NCI-H1930 (cell line): ENCODE data around the gene QRICH1.

ENCODE experiments used
- DNase-seq, 2 experiments: peaks; one replicate each; lab custom pipeline; 2025; lab: John Stamatoyannopoulos, UW

The QRICH1 gene

DNA sequence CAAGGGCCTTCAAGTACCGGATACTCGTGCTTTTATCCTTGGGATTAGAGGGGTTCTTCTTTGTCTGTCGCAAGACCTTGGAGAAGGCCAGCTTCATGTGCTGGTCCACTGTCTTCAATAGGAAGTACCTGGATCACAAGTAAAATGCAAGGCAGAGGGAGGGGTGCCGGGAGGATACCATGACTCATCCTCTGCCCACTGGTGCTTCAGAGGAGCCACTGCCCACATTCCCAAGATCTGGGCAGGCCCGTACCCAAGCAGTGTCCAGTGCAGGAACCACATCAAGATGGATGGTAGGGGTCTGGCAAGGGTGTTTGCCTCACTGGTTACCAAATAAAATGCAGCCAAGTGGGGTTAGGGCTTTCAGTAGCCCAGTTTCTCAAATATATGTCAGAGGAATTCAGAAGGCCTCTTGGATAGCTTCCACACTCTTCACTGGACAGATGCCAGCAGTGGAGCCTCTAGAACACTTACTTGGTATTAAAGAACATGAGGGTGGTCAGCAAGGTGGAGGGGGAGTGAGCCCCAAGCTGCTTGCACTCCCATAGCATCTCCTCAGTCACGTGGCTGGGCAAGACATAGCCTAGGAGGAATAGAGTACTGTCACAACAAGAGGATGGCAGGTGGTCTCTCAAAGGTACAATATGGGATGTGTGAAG lies 61.1 kb downstream of the QRICH1 start:
- DNase-seq = no peak

GRCh38 chr3:49030321-49030720 lies 63.5 kb downstream of the QRICH1 start:
- DNase-seq = no peak

GRCh38 chr3:49029563-49029884 lies 64.3 kb downstream of the QRICH1 start:
- DNase-seq = no peak

DNA sequence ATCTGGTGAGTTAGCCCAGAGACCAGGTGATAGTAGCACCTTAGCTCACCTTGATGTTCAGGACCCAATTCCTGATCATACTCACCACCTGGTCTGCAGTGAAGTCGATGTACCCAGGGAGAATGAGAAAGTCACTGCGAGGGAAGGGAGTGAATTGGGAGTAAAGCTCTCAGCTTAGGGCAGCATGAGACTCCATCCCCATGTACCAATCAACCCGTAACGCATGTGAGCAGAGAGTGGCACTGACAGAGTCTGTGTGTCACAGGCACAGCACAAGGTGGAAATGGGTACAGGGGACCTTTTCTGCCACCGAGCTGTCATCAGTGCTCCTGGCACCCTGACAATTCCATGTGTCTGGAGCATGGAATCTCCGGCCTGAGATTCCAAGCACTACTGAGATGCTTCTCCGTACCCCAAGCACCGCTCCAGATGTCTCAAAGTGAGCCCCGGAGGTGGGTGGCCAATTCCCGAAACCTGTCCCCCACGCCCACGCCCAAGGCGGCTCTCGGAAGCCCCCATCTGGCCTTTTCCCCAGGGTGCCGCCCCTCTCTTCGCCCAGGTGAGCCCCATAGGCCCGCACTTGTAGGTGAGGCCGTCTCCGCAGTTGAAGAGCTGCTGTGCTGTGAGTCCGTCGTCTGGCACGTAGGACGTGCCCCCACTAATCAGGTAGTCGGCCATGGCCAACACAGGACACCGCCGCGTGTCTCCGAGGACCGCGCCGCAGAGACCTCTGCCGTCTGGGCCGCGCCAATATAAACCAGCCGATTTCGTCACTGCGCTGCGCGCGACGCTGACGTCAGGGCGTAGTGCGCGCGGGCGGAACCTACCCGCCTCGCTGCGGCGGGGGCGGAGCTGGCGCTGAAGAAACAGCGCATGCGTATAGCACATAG lies 65.0 kb downstream of the QRICH1 start, which contains the start of gene IMPDH2:
TSS of gene IMPDH2 (minus strand) at position 726 of the 890 bp plus-strand sequence. CDS start at position 678, 48 bp downstream.
- peak; percentile 84 to 90 for DNase-seq

GRCh38 chr3:49028298-49028672 lies 65.6 kb downstream of the QRICH1 start:
- DNase-seq = no peak

- no peak for DNase-seq
Measured at GRCh38 chr3:49027634-49028033, 66.2 kb downstream of the QRICH1 start.

DNA sequence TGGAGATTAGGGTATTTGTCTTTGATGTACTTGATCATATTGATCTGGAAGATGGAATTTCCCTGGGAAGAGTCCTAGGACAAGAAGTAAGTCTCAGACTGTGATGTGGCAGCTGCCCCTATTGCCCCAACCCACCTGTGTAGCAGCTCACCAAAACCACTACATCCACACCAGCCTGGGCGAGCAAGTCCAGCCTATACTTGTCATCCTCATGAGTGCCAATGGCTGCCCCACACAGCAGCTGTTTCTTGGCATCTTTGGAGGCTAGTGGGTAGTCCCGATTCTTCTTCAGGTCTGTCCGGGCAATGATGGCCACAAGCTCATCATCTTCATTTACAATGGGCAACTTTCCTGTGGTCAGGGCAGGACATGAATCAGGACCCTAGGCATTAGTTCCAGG lies 67.3 kb downstream of the QRICH1 start:
- no peak for DNase-seq

DNA sequence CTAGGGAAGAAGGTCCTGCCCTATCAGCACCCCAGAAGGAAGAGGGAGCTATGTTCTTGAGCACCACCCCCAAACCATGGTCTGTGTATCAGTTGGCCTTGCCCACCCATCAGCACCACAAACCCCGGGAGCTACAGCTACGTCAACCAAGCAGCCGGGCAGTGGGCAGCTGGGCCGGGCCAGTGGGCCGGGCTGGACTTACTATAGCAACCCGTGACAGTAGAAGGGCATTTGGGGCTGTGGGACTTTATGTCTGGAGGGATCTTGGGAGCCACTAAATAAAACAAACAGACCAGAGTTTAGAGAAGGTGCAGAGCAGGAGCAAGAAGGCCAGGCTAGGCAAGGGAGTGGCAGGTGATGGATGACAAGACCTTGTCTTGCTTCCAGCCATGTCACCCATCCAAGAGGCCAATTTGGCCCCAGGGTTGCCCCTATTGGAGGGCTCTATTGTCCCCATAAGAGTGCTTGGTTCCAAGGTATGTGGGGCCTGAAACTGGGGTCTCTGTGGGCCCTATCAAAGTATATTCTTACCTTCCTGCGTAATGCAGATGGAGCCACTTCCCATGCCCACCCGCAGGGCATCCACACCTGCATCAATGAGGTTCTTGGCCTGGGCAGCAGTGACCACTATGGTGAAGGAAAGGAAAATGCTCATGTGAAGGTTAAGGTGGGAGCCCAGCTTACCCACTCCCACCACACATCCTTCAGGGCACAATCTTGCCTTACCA lies 67.9 kb downstream of the QRICH1 start:
- no peak for DNase-seq

DNA sequence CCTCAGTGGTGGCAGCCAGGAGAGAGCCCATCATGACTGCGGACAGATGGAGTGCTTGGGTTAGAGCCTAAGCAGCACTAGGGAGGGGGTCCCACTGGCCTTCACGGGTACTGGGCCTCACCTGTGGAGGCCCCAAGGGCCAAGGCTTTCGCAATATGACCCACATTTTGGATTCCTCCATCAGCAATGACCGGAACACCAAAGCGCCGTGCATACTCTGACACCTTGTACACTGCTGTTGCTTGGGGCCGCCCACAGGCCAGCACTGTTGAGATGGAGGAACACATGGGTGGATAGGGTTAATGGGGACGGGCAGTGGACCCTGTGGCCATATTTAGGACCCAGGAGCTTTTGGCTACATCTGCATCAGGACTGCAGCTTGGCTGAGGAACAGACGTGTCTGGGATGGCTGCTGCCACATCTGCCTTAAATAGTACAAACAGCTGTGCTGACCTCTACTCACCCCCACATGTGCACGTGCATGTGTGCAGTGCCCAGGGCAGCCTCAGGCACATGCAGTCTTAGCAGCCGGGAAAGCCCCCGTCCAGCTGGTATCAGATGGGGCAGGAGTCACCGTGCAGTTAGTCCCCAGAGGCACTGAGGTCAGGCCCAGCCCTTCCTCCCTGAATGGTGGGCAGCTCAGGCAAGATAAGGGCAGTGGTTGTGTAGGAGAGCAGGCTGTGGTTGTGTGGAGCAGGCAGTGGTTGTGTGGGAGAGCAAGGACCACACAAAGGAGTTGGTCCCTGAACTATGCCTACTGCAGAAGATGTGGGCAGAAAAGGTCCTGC lies 68.7 kb downstream of the QRICH1 start:
- no peak for DNase-seq

DNA sequence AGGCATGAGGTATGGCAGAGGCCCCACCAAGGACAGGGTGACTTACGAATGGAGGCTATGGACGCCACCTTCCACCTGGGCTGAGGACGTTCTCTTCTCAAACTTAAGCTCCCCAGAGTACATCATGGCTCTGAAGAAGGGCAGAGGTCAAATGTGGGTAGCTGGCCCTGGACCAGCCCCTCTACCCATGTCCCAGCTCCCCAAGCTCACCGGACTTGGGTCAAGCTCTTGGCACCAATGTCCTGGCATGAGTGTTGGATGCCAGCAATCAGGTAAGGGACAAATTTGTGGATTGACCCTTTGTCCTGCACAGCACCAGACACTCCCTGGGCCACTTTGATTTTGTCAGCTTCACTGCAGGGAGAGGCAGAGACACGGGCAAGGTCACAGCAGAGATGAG lies 69.4 kb downstream of the QRICH1 start:
- DNase-seq = no peak

GRCh38 chr3:49023775-49024174 lies 70.1 kb downstream of the QRICH1 start:
- DNase-seq = no peak

- DNase-seq = no peak
Measured at GRCh38 chr3:49022688-49023171, 71.1 kb downstream of the QRICH1 start.

GRCh38 chr3:49021813-49022687 lies 71.8 kb downstream of the QRICH1 start, which contains the start of gene NDUFAF3:
Gene NDUFAF3 (plus strand): TSS chr3:49022121. CDS start chr3:49022145, 24 bp downstream.
- peak; percentile 85 to 90 for DNase-seq

GRCh38 chr3:49021213-49021812 lies 72.6 kb downstream of the QRICH1 start:
- DNase-seq = peak; percentile 91 to 95

DNA sequence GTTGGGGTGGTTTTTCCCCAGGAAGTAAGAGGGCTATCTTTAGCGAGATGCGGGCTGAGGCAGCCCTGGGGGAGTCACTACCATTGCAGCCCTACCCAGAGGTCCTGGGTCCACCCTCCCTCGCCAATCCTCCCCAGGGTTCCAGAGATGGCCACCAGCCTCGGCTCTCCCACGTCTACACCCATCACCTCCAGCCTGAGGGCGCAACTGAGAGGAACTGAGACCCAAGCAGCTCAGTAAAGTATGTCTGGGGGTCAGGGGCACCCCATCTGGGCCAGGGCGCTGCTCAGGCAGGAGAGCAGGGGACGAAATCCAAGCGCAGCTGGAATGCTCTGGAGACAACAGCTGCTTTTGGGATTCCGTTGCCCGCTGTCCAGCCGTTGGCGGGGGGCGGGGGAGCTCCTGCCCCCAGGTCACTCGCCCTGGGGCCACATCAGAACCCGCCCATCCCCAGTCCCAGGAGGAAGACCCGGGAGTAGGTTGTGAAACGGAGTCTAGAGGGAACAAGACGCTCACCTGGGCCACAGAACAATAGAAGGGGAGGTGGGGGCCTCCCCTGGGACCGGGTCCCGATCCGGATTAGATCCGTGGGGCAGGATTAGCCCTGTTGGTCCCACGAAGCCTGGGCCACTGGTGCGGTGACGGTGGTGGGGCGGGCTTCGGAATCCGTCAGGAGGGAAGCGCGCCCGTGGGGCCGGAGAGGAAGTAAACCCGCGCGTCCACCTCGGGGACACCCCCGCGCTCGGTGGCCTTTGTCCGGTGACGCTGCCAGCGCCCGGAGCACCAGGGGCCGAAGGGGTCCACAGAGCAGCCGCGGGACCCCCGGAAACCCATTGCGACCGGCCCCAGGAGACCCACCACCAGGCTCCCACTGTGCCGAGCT lies 73.3 kb downstream of the QRICH1 start:
- no peak for DNase-seq

GRCh38 chr3:49019941-49020329 lies 73.9 kb downstream of the QRICH1 start:
- no peak for DNase-seq

DNA sequence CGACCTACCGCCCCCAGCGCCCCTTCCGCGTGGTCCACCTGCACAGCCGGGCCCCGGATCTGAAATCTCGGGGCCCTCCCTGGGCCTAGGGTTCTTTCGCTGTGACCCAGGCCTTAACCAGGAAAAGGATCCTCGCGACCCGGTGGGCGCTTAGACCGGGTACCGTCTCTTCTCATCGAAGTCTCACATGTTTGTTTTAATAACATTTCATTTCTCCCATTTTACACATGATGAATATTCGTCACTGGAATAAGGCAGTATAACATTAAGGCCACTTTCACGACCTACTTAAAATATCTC lies 75.2 kb downstream of the QRICH1 start:
- DNase-seq = no peak

DNA sequence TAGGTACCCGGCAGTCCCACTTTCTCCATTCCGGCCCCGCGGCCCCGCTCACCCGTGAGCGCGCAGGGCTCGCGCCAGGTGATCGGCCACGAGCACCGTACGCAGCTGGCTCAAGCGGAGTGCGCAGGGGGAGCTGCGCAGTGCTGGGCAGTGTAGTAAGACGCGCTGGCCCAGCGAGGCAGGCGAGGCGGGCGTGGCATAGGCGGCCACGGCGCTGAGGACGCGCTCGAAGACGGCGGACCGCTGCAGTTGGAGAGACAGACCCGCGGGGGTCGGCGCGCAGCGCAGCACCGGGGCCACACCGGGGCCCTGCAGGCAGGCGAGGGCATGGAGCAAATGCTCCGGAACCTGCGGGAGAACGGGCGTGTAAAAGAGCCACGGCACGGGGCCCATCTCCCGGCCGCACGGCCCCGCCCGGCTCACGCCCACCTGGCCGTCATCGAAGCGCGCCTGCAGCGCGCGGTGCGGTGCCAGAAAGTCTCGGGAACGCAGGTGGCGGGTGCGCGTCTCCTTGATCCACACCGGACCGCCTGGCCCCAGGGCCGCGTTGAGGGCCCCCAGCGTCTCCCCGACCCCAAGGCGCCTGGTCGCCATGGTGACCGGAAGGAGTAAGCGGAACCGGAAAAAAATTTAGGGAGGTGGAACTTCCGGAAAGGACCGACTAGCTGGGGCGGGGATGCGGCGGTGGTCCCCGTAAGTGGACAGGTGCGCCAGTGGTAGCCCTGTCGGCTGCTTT lies 75.7 kb downstream of the QRICH1 start, which contains the start of gene DALRD3:
TSS of gene DALRD3 (minus strand) at position 610 of the 736 bp plus-strand sequence. CDS start at position 594, 16 bp downstream.
- peak; percentile 69 to 71 for DNase-seq
